Measurements from ENCODE around the gene LIN7B. TPM values are rescaled to one million over a fixed set of nuclear protein-coding genes. Genes with fewer than 3 reads are reported as not detected.
A peak's percentile ranks its signal among the peaks of the same experiment; 100 is the strongest.
"Not testable (repeated sequence)": the region's sequence is repeated elsewhere in the genome, so short reads cannot be mapped to it uniquely, and the experiment has no call there.

LIN7B gene
- total and polyA plus RNA-seq, 9 donors: 9.6 to 14.4 (median 11.4) TPM

DNA sequence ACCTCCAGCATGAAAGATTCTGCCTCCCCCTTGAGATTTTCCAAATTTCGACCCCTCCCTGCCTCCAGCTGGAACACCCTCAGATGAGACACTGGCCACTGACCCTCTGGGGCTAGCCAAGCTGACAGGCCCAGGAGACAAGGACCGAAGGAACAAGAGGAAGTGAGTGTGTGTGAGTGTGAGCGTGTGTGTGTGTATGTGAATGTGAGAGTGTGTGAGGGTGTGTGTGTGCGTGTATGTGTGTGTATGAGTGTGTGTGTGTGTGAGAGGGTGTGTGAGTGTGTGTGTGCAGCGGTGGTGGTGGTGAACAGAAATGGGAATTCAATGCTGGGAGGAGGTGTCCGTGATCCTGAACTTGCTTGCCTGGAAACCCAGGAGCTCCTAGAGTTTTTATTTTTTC, 27.2 kb downstream of the LIN7B start:
- no peaks in the 10 kb centered on the region for H3K27me3 ChIP-seq (ENCODE audit: control insufficient read depth, insufficient read depth, low read length)
- H3K27ac ChIP-seq (ENCODE audit: low read length): no peak overlapping the region
- no peak overlapping the region for H3K4me3 ChIP-seq (ENCODE audit: low read length)
- H3K4me1 ChIP-seq (ENCODE audit: control insufficient read depth, insufficient read depth, low read length): peaks cover 33% of the 10 kb centered on the region
- no peaks in the 10 kb centered on the region for H3K9me3 ChIP-seq (replicated peaks; ENCODE audit: control insufficient read depth, low read depth, low read length)
- H3K36me3 ChIP-seq (ENCODE audit: control insufficient read depth, insufficient read depth, low read length): no peaks in the 10 kb centered on the region
- 72% methylated on average over 2 of the region's 6 CpGs for WGBS (ENCODE audit: insufficient coverage)
- DNase-seq: no peak

DNA sequence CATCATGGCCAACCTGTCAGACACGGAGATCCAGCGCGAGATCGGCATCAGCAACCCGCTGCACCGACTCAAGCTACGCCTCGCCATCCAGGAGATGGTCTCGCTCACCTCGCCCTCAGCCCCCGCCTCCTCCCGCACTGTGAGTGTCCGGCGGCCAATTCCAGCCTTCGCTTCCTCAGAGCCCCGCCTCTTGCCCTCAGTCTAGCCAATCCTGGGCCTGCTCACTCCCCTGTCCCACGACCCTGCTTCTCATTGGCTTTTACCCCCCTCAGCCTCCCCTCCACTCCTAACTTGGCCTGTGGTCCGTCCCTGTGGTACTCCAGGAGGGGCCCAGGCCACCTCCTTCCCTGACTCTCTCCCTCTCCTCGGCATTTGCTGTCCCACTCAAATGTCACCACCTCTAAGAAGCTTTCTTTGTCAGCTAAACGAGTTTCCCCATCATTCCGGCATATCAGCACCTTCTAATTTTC, 28.7 kb downstream of the LIN7B start:
- H3K27me3 ChIP-seq (ENCODE audit: control insufficient read depth, insufficient read depth, low read length): no peaks in the 10 kb centered on the region
- no peak overlapping the region for H3K27ac ChIP-seq (ENCODE audit: low read length)
- under 1% methylated on average over 21 of the region's 21 CpGs for WGBS (ENCODE audit: insufficient coverage)
- H3K36me3 ChIP-seq (ENCODE audit: control insufficient read depth, insufficient read depth, low read length): no peaks in the 10 kb centered on the region
- peak; percentile 96 for DNase-seq
- peak overlapping the region; percentile 63 for H3K4me3 ChIP-seq (ENCODE audit: low read length)
- H3K4me1 ChIP-seq (ENCODE audit: control insufficient read depth, insufficient read depth, low read length): peaks cover 25% of the 10 kb centered on the region
- H3K9me3 ChIP-seq (replicated peaks; ENCODE audit: control insufficient read depth, low read depth, low read length): no peaks in the 10 kb centered on the region

DNA sequence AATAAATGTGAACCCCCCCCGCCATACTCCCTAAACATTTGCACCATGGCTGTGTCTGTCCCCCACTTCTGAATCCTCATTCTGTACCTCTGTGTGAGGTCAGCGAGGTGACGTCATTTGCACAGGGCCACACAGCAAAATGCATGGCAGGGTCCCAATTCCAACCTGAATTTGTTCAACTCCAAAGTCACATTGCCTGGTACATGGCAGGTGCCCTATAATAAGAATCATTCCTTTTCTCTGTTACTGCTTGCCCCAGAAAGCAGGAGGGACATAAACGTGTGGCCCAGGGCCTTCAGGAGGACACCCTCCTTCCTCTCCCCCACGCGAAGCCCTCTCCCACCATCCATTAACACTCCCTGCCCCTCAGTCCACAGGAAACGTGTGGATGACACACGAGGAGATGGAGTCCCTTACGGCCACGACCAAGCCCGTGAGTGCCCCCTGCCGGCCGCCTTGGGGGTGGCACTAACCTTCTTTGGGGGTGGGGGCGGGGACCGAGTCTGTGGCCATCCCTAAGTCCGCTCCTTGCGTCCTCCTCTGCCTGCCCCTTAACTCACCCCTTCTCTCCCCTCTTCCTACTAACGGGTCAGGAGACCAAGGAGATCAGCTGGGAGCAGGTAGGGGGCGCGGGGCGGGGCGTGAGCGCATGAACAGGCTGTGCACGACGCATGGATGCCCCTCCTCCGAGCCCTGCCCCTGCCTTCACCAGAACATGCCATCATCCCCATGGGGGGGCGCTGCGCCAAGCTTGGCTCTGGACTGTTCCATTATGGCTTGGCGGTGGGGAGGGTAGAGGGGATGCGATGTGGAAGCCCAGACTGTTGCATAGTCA, 31.6 kb downstream of the LIN7B start:
- H3K4me3 ChIP-seq (ENCODE audit: low read length): peak overlapping the region; percentile 18
- H3K9me3 ChIP-seq (replicated peaks; ENCODE audit: control insufficient read depth, low read depth, low read length): no peaks in the 10 kb centered on the region
- peak; percentile 74 for DNase-seq
- H3K27ac ChIP-seq (ENCODE audit: low read length): no peak overlapping the region
- 3% methylated on average over 14 of the region's 30 CpGs for WGBS (ENCODE audit: insufficient coverage)
- H3K36me3 ChIP-seq (ENCODE audit: control insufficient read depth, insufficient read depth, low read length): no peaks in the 10 kb centered on the region
- no peaks in the 10 kb centered on the region for H3K27me3 ChIP-seq (ENCODE audit: control insufficient read depth, insufficient read depth, low read length)
- peaks cover 44% of the 10 kb centered on the region for H3K4me1 ChIP-seq (ENCODE audit: control insufficient read depth, insufficient read depth, low read length)

DNA sequence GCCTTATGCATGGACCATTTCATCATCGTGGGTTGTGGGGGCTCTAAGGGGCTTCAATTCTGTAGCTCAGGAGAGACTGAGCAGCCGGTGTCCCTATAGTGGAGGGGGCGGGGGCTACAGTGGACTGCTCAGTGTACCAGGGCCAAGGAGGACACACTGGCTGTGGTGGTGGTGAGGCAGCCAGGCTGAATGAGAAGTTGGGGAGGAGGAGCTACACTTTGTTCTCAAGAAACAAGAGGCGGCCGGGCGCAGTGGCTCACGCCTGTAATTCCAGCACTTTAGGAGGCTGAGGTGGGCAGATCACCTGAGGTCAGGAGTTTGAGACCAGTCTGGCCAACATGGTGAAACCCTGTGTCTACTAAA, 32.2 kb downstream of the LIN7B start:
- not testable (repeated sequence) for H3K27ac ChIP-seq (ENCODE audit: low read length)

DNA sequence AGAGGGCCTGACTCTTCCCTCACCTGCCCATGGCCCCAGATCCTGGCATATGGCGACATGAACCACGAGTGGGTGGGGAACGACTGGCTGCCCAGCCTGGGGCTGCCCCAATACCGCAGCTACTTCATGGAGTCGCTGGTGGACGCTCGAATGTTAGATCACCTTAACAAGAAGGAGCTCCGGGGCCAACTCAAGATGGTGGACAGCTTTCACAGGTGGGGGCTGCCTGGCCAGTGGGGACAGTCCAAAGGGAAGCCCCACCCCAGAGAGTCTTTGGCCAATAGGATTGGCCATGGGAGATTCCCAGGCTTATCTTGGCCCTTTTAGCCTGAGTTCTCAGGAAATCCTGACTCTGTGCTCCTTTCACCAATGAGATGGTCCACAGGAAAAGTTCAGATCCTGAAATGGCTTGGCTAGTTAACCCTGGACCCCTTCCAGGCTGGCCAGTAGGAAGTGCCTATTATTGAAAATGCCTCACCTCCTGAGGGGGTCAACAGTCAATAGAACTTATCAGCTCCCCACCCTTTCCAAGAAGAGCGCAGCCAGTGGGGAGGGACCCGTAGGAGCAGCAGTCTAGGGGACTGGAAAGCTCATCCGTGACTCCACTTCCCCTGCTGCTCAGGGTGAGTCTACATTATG, 34.0 kb downstream of the LIN7B start:
- WGBS (ENCODE audit: insufficient coverage): 69% methylated on average over 10 of the region's 11 CpGs
- H3K4me1 ChIP-seq (ENCODE audit: control insufficient read depth, insufficient read depth, low read length): peaks cover 51% of the 10 kb centered on the region

More for the DNA sequence above, 32.2 kb downstream of the LIN7B start:
- H3K27me3 ChIP-seq (ENCODE audit: control insufficient read depth, insufficient read depth, low read length); H3K4me3 ChIP-seq (ENCODE audit: low read length); H3K9me3 ChIP-seq (replicated peaks; ENCODE audit: control insufficient read depth, low read depth, low read length); DNase-seq; H3K36me3 ChIP-seq (ENCODE audit: control insufficient read depth, insufficient read depth, low read length): not testable (repeated sequence)
- 14% methylated on average over 7 of the region's 7 CpGs for WGBS (ENCODE audit: insufficient coverage)
- H3K4me1 ChIP-seq (ENCODE audit: control insufficient read depth, insufficient read depth, low read length): peaks cover 50% of the 10 kb centered on the region

DNA sequence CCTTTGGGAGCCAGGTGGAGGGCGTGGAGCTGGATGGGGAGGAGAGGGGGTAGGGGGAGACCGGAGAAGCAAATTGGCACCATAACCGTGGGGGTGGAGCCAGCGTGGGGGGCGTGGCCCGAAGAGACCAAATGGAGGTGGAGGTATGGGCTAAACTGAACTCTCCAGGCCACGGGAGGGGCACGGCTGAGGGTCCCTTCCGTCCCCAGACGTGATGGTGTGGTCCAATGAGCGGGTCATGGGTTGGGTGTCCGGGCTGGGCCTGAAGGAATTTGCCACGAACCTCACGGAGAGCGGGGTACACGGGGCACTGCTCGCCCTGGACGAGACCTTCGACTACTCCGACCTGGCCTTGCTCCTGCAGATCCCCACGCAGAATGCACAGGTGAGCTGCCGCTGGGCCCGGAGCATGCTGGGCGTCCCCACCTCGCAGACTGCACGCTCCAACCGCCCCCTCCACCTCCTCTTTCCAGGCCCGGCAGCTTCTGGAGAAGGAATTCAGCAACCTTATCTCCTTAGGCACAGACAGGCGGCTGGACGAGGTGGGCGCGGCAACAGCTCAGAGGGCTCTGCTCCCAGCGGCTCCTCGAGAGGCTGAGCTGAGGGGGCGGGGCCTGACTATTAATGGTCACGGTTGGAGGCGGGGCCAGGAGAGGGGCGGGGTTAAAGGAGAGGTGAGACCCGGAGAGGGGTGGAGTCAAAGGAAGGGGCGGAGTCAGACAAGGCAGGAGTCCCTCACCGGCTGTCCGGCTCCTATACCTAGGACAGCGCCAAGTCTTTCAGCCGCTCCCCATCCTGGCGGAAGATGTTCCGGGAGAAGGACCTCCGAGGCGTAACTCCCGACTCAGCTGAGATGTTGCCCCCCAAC, 34.8 kb downstream of the LIN7B start:
- Histone ChIP-seq H3K27ac (ENCODE audit: low read length) (peak overlapping the region; percentile 91), H3K4me3 (ENCODE audit: low read length) (peak overlapping the region; percentile 95), H3K4me1 (ENCODE audit: control insufficient read depth, insufficient read depth, low read length) (peaks cover 54% of the 10 kb centered on the region), H3K9me3 (replicated peaks; ENCODE audit: control insufficient read depth, low read depth, low read length) (no peaks in the 10 kb centered on the region), H3K36me3 (ENCODE audit: control insufficient read depth, insufficient read depth, low read length) (peaks cover 3% of the 10 kb centered on the region), H3K27me3 (ENCODE audit: control insufficient read depth, insufficient read depth, low read length) (no peaks in the 10 kb centered on the region)
- WGBS (ENCODE audit: insufficient coverage): 1% methylated on average over 42 of the region's 49 CpGs
- peak; percentile 96 for DNase-seq

More for the DNA sequence above, 34.0 kb downstream of the LIN7B start:
- DNase-seq: no peak
- no peaks in the 10 kb centered on the region for H3K27me3 ChIP-seq (ENCODE audit: control insufficient read depth, insufficient read depth, low read length)
- H3K36me3 ChIP-seq (ENCODE audit: control insufficient read depth, insufficient read depth, low read length): peaks cover 3% of the 10 kb centered on the region
- H3K9me3 ChIP-seq (replicated peaks; ENCODE audit: control insufficient read depth, low read depth, low read length): no peaks in the 10 kb centered on the region
- peak overlapping the region; percentile 60 for H3K27ac ChIP-seq (ENCODE audit: low read length)
- H3K4me3 ChIP-seq (ENCODE audit: low read length): peak overlapping the region; percentile 95

DNA sequence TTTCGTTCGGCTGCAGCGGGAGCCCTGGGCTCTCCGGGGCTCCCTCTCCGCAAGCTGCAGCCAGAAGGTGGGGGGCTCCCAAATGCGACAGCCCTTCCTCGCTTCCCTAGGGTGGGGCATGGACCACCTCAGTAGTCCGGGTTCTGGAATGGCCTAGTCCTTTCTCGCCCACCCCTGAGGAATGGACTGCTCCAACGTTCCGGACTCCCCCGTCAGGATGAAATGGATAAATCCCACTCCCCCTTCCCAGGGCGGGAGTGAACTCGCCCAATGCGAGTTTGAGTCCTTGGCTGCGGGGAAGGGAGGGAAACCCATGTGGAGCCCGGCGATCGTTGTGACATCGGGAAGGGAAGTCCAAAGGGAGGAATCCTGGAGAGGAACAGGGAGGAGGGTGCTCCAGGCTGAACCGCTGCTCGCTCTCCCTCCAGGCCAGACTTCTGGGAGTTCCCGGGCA, 35.5 kb downstream of the LIN7B start:
- H3K36me3 ChIP-seq (ENCODE audit: control insufficient read depth, insufficient read depth, low read length): peaks cover 3% of the 10 kb centered on the region
- peak overlapping the region; percentile 95 for H3K4me3 ChIP-seq (ENCODE audit: low read length)
- peak overlapping the region; percentile 91 for H3K27ac ChIP-seq (ENCODE audit: low read length)
- peak; percentile 97 for DNase-seq
- H3K27me3 ChIP-seq (ENCODE audit: control insufficient read depth, insufficient read depth, low read length): no peaks in the 10 kb centered on the region
- whole genome bisulfite sequencing (ENCODE audit: insufficient coverage): 1% methylated on average over 16 of the region's 23 CpGs
- peaks cover 61% of the 10 kb centered on the region for H3K4me1 ChIP-seq (ENCODE audit: control insufficient read depth, insufficient read depth, low read length)
- no peaks in the 10 kb centered on the region for H3K9me3 ChIP-seq (replicated peaks; ENCODE audit: control insufficient read depth, low read depth, low read length)

DNA sequence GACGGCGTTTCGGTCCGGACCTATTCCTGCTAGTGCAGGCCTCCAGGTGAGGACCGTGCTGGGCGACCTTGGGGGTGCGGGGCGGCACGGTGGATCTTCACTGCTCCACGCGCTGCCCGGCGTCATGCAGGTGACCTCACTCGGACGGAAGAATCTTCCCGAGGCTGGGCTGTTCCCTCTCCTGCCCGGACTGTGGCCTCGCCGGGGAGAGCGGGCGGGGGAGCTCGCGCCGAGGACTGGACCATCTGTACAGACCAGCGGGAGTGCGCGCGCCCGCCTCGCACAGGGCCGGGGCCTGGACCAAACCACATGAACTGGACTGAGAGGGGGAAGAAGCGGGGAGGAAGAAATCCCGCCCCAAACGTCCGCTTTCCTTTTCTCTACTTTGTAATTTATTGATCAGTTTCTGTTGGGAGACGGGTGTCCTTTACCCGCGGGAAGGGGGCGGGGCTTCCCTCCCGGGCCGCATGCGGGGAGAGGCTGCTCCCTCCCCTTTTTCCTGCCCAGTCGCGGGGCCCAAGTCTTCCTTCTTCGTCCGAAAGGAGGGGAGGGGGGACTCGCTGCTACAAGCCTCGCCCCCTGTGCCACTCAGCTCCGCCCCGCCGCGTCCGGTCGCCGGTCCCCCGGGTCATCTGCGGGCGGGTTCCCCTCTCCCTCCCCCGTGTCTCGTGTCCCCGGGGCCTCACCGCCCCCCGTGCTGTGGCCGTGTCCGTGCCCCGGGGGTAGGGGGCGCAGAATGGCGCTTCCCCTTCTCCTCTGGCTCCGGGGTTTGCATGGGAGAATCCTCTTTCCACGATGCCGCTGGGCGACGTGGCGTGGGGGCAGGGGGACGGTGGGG, 36.2 kb downstream of the LIN7B start:
- peak overlapping the region; percentile 95 for H3K4me3 ChIP-seq (ENCODE audit: low read length)
- H3K9me3 ChIP-seq (replicated peaks; ENCODE audit: control insufficient read depth, low read depth, low read length): no peaks in the 10 kb centered on the region
- H3K36me3 ChIP-seq (ENCODE audit: control insufficient read depth, insufficient read depth, low read length): peaks cover 3% of the 10 kb centered on the region
- no peaks in the 10 kb centered on the region for H3K27me3 ChIP-seq (ENCODE audit: control insufficient read depth, insufficient read depth, low read length)
- peaks cover 67% of the 10 kb centered on the region for H3K4me1 ChIP-seq (ENCODE audit: control insufficient read depth, insufficient read depth, low read length)
- 0% methylated on average over 23 of the region's 75 CpGs for WGBS (ENCODE audit: insufficient coverage)
- peak overlapping the region; percentile 91 for H3K27ac ChIP-seq (ENCODE audit: low read length)
- DNase-seq: peak; percentile 97

DNA sequence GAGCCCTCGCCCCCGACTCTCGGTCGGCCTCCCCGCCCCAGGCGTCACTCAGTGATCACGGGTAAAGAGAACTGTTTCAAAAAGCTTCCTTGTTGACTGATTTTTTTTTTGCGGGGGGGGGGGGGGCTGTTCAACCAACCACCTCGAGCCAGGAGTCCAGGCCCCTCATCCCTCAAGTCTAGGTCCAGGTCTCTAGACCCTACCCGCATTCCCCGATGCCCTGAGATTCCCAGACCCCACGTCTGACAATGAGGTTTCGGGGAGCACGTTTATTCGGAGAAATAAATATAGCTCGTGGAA, 36.7 kb downstream of the LIN7B start:
- Histone ChIP-seq H3K4me1 (ENCODE audit: control insufficient read depth, insufficient read depth, low read length) (peaks cover 67% of the 10 kb centered on the region), H3K27me3 (ENCODE audit: control insufficient read depth, insufficient read depth, low read length) (no peaks in the 10 kb centered on the region), H3K4me3 (ENCODE audit: low read length) (peak overlapping the region; percentile 95), H3K27ac (ENCODE audit: low read length) (peak overlapping the region; percentile 91), H3K9me3 (replicated peaks; ENCODE audit: control insufficient read depth, low read depth, low read length) (no peaks in the 10 kb centered on the region), H3K36me3 (ENCODE audit: control insufficient read depth, insufficient read depth, low read length) (peaks cover 3% of the 10 kb centered on the region)
- no peak for DNase-seq
- 19% methylated on average over 3 of the region's 16 CpGs for WGBS (ENCODE audit: insufficient coverage)
